ENCODE data around the gene SLC24A3.
A peak's percentile ranks its signal among the peaks of the same experiment; 100 is the strongest.
"Not testable (repeated sequence)": the region's sequence is repeated elsewhere in the genome, so short reads cannot be mapped to it uniquely, and the experiment has no call there.

Gene SLC24A3

DNA sequence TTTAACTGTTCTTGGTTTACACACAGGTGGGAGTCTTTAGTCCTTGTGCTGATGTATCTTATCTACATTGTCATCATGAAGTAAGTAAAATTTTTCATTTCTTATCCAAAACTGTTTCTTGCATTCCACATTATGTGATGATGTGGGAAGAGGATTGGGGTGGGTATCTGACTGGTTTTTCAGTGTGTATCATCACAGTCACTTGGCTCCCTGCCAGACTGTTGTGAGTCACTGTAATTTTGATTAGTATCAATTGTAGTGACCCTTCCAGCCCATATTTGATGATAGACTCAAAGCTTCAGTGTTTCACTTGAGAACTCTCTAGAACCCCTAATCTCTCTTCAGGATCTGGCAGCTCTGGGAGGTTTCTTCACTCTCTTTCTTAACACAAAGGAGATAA is 461.1 kb downstream of the SLC24A3 start:
- TF ChIP-seq, protein P1, sequence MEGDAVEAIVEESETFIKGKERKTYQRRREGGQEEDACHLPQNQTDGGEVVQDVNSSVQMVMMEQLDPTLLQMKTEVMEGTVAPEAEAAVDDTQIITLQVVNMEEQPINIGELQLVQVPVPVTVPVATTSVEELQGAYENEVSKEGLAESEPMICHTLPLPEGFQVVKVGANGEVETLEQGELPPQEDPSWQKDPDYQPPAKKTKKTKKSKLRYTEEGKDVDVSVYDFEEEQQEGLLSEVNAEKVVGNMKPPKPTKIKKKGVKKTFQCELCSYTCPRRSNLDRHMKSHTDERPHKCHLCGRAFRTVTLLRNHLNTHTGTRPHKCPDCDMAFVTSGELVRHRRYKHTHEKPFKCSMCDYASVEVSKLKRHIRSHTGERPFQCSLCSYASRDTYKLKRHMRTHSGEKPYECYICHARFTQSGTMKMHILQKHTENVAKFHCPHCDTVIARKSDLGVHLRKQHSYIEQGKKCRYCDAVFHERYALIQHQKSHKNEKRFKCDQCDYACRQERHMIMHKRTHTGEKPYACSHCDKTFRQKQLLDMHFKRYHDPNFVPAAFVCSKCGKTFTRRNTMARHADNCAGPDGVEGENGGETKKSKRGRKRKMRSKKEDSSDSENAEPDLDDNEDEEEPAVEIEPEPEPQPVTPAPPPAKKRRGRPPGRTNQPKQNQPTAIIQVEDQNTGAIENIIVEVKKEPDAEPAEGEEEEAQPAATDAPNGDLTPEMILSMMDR (IDR thresholded peaks at IDR 0.05; ENCODE audit: low read depth, low read length) = no peak
- no peak overlapping the region for H3K4me3 ChIP-seq (replicated peaks in 1 of 2; ENCODE audit: low read depth in 2 of 2, low read length in 2 of 2)
- peak in 1 of 2 donors; percentile 17 for DNase-seq (ENCODE audit: low read depth in 2 of 2)

DNA sequence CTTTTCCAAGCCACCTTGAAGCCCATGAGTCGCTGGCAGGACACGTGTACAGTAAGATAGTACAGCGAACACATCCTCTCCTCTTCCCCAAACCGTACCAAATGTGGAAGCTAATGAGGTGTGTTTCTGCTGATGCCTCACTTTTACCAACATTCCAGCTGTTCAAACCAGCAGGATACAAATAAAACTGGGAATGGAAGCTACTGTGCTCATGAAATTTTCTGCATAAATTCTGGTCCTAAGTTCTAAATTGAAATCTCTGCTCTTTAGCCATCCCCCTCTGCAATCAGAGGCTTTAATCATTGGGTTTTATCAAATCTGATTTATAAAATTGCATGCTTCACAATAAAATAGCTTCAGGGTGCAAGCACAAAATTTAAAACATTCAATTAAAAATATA is 463.8 kb downstream of the SLC24A3 start:
- no peak for DNase-seq (ENCODE audit: low read depth in 2 of 2)
- H3K4me3 ChIP-seq (replicated peaks in 1 of 2; ENCODE audit: low read depth in 2 of 2, low read length in 2 of 2) = no peak overlapping the region
- TF ChIP-seq, protein P1 (IDR thresholded peaks at IDR 0.05; ENCODE audit: low read depth, low read length) = no peak

DNA sequence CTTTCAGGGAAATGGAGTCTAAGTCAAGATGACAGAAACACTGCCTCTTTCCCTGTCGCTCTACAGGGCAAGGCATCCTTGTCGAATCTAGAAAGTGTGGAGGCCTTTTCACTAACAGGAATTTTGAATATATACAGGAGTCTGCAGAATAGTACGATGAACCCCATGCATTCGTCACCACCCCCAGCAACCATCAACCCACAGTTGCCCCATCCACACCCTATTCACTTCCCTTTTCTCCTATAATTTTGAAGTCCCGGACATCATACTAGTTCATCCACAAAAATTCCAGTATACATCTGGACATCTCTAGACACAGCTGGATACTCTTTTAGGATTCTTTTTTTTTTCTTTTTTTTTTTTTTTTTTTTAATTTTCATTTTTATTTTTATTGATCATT is 464.9 kb downstream of the SLC24A3 start:
- TF ChIP-seq, protein P1 (IDR thresholded peaks at IDR 0.05; ENCODE audit: low read depth, low read length) = no peak
- no peak for DNase-seq (ENCODE audit: low read depth in 2 of 2)
- H3K4me3 ChIP-seq (replicated peaks in 1 of 2; ENCODE audit: low read depth in 2 of 2, low read length in 2 of 2) = no peak overlapping the region

DNA sequence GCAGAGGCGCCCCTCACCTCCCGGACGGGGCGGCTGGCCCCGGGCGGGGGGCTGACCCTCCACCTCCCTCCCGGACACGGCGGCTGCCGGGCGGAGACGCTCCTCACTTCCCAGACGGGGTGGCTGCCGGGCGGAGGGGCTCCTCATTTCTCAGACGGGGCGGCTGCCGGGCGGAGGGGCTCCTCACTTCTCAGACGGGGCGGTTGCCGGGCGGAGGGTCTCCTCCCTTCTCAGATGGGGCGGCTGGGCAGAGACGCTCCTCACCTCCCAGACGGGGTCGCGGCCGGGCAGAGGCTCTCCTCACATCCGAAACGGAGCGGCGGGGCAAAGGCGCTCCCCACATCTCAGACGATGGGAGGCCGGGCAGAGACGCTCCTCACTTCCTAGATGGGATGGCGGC is 466.1 kb downstream of the SLC24A3 start:
- H3K4me3 ChIP-seq (replicated peaks in 1 of 2; ENCODE audit: low read depth in 2 of 2, low read length in 2 of 2); DNase-seq (ENCODE audit: low read depth in 2 of 2): not testable (repeated sequence)

- TF ChIP-seq, protein P1 (IDR thresholded peaks at IDR 0.05; ENCODE audit: low read depth, low read length) = no peak
- DNase-seq (ENCODE audit: low read depth in 2 of 2) = no peak
These were observed 467.6 kb downstream of the SLC24A3 start for GRCh38 chr20:19679900-19680495.

GRCh38 chr20:19682249-19682648 is 469.8 kb downstream of the SLC24A3 start:
- DNase-seq (ENCODE audit: low read depth in 2 of 2) = no peak
- H3K4me3 ChIP-seq (replicated peaks in 1 of 2; ENCODE audit: low read depth in 2 of 2, low read length in 2 of 2) = no peak overlapping the region
- TF ChIP-seq, protein P1 (IDR thresholded peaks at IDR 0.05; ENCODE audit: low read depth, low read length) = no peak

More at GRCh38 chr20:19679900-19680495, 467.6 kb downstream of the SLC24A3 start:
- H3K4me3 ChIP-seq (replicated peaks in 1 of 2; ENCODE audit: low read depth in 2 of 2, low read length in 2 of 2) = no peak overlapping the region

- TF ChIP-seq, protein P1 (IDR thresholded peaks at IDR 0.05; ENCODE audit: low read depth, low read length) = no peak
- no peak overlapping the region for H3K4me3 ChIP-seq (replicated peaks in 1 of 2; ENCODE audit: low read depth in 2 of 2, low read length in 2 of 2)
- no peak for DNase-seq (ENCODE audit: low read depth in 2 of 2)
These were observed 470.7 kb downstream of the SLC24A3 start for GRCh38 chr20:19683188-19683587.

Data from cardiac fibroblast (primary cell).